Measurements from ENCODE around the gene NELL1. TPM values are rescaled to one million over a fixed set of nuclear protein-coding genes. Genes with fewer than 3 reads are reported as not detected.

The NELL1 gene
- total and polyA plus RNA-seq, 2 experiments from 2014 or later: 1.6 TPM; not detected in 1

DNA sequence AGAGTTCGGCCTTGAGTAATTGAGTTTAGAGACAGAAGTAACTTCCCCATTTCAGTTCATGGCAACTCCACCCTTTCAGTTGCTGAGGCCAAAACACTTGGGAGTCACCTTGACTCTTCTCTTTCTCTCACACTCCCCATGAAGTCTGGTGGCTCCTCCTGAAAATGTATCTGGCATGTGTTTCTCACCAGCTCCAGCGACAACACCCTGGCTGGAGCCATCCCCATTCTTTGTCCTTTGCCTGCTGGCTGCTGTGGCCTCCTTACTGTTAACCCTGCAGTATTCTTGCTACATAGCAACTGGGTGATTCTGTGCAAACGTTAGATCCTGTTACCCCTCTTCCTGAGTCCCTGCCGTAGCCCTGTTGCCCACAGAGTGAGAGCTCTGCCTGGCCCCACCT, 46.1 kb upstream of the NELL1 start:
- H3F3A ChIP-seq (replicated peaks; ENCODE audit: low read depth): 0 out of 2 replicates have a peak, but pooled peaks cover 6% of the 10 kb centered on the region
- TF ChIP-seq NANOG (IDR thresholded peaks at IDR 0.05; ENCODE audit: borderline replicate concordance) (no peak), ZNF331 (CRISPR knock-in tag; IDR thresholded peaks at IDR 0.05; ENCODE audit: low read depth) (no peak), CREB1 (CRISPR knock-in tag; IDR thresholded peaks at IDR 0.05; ENCODE audit: low read depth) (no peak), EZH2 (IDR thresholded peaks at IDR 0.05; ENCODE audit: low read depth, unreplicated experiment) (no peak)
- TF ChIP-seq, protein P1, sequence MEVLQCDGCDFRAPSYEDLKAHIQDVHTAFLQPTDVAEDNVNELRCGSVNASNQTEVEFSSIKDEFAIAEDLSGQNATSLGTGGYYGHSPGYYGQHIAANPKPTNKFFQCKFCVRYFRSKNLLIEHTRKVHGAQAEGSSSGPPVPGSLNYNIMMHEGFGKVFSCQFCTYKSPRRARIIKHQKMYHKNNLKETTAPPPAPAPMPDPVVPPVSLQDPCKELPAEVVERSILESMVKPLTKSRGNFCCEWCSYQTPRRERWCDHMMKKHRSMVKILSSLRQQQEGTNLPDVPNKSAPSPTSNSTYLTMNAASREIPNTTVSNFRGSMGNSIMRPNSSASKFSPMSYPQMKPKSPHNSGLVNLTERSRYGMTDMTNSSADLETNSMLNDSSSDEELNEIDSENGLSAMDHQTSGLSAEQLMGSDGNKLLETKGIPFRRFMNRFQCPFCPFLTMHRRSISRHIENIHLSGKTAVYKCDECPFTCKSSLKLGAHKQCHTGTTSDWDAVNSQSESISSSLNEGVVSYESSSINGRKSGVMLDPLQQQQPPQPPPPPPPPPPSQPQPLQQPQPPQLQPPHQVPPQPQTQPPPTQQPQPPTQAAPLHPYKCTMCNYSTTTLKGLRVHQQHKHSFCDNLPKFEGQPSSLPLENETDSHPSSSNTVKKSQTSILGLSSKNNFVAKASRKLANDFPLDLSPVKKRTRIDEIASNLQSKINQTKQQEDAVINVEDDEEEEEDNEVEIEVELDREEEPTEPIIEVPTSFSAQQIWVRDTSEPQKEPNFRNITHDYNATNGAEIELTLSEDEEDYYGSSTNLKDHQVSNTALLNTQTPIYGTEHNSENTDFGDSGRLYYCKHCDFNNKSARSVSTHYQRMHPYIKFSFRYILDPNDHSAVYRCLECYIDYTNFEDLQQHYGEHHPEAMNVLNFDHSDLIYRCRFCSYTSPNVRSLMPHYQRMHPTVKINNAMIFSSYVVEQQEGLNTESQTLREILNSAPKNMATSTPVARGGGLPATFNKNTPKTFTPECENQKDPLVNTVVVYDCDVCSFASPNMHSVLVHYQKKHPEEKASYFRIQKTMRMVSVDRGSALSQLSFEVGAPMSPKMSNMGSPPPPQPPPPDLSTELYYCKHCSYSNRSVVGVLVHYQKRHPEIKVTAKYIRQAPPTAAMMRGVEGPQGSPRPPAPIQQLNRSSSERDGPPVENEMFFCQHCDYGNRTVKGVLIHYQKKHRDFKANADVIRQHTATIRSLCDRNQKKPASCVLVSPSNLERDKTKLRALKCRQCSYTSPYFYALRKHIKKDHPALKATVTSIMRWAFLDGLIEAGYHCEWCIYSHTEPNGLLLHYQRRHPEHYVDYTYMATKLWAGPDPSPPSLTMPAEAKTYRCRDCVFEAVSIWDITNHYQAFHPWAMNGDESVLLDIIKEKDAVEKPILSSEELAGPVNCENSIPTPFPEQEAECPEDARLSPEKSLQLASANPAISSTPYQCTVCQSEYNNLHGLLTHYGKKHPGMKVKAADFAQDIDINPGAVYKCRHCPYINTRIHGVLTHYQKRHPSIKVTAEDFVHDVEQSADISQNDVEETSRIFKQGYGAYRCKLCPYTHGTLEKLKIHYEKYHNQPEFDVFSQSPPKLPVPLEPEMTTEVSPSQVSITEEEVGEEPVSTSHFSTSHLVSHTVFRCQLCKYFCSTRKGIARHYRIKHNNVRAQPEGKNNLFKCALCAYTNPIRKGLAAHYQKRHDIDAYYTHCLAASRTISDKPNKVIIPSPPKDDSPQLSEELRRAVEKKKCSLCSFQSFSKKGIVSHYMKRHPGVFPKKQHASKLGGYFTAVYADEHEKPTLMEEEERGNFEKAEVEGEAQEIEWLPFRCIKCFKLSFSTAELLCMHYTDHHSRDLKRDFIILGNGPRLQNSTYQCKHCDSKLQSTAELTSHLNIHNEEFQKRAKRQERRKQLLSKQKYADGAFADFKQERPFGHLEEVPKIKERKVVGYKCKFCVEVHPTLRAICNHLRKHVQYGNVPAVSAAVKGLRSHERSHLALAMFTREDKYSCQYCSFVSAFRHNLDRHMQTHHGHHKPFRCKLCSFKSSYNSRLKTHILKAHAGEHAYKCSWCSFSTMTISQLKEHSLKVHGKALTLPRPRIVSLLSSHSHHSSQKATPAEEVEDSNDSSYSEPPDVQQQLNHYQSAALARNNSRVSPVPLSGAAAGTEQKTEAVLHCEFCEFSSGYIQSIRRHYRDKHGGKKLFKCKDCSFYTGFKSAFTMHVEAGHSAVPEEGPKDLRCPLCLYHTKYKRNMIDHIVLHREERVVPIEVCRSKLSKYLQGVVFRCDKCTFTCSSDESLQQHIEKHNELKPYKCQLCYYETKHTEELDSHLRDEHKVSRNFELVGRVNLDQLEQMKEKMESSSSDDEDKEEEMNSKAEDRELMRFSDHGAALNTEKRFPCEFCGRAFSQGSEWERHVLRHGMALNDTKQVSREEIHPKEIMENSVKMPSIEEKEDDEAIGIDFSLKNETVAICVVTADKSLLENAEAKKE (CRISPR knock-in tag; IDR thresholded peaks at IDR 0.05): no peak
- TF ChIP-seq, protein P2, sequence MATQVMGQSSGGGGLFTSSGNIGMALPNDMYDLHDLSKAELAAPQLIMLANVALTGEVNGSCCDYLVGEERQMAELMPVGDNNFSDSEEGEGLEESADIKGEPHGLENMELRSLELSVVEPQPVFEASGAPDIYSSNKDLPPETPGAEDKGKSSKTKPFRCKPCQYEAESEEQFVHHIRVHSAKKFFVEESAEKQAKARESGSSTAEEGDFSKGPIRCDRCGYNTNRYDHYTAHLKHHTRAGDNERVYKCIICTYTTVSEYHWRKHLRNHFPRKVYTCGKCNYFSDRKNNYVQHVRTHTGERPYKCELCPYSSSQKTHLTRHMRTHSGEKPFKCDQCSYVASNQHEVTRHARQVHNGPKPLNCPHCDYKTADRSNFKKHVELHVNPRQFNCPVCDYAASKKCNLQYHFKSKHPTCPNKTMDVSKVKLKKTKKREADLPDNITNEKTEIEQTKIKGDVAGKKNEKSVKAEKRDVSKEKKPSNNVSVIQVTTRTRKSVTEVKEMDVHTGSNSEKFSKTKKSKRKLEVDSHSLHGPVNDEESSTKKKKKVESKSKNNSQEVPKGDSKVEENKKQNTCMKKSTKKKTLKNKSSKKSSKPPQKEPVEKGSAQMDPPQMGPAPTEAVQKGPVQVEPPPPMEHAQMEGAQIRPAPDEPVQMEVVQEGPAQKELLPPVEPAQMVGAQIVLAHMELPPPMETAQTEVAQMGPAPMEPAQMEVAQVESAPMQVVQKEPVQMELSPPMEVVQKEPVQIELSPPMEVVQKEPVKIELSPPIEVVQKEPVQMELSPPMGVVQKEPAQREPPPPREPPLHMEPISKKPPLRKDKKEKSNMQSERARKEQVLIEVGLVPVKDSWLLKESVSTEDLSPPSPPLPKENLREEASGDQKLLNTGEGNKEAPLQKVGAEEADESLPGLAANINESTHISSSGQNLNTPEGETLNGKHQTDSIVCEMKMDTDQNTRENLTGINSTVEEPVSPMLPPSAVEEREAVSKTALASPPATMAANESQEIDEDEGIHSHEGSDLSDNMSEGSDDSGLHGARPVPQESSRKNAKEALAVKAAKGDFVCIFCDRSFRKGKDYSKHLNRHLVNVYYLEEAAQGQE (IDR thresholded peaks at IDR 0.05; ENCODE audit: unreplicated experiment): no peak
- TF ChIP-seq, protein P3, sequence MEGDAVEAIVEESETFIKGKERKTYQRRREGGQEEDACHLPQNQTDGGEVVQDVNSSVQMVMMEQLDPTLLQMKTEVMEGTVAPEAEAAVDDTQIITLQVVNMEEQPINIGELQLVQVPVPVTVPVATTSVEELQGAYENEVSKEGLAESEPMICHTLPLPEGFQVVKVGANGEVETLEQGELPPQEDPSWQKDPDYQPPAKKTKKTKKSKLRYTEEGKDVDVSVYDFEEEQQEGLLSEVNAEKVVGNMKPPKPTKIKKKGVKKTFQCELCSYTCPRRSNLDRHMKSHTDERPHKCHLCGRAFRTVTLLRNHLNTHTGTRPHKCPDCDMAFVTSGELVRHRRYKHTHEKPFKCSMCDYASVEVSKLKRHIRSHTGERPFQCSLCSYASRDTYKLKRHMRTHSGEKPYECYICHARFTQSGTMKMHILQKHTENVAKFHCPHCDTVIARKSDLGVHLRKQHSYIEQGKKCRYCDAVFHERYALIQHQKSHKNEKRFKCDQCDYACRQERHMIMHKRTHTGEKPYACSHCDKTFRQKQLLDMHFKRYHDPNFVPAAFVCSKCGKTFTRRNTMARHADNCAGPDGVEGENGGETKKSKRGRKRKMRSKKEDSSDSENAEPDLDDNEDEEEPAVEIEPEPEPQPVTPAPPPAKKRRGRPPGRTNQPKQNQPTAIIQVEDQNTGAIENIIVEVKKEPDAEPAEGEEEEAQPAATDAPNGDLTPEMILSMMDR (conservative IDR thresholded peaks at IDR 0.05; ENCODE audit: low read depth in 2 of 2): no peak
- no peak for ATAC-seq
- H3K27ac Mint-ChIP-seq: no peak overlapping the region
- H3K4me1 Mint-ChIP-seq: peaks cover 36% of the 10 kb centered on the region
- H3K79me2 ChIP-seq (replicated peaks; ENCODE audit: insufficient read depth): no peaks in the 10 kb centered on the region
- no peaks in the 10 kb centered on the region for H3K36me3 Mint-ChIP-seq (ENCODE audit: low read depth)
- H3K9me3 Mint-ChIP-seq: no peaks in the 10 kb centered on the region; the same call in 2 of the 3 replicates
- H3K27me3 ChIP-seq (ENCODE audit: insufficient read depth): no peaks in the 10 kb centered on the region
- H2AFZ ChIP-seq: no peak overlapping the region
- no peaks in the 10 kb centered on the region for H3K36me3 ChIP-seq (ENCODE audit: insufficient read depth)
- no peak overlapping the region for H3K4me3 Mint-ChIP-seq
- peaks cover under 1% of the 10 kb centered on the region for H3K27me3 Mint-ChIP-seq (ENCODE audit: insufficient read depth, low read depth, poor library complexity)
- H3K4me1 ChIP-seq (ENCODE audit: insufficient read depth): peaks cover 18% of the 10 kb centered on the region
- 0 out of 2 replicates have a peak, but pooled peaks cover 3% of the 10 kb centered on the region for H3K9me2 ChIP-seq (ENCODE audit: insufficient read depth)
- H3K4me3 ChIP-seq: no peak overlapping the region
- DNase-seq (ENCODE audit: low spot score): no peak
- H3K27ac ChIP-seq (ENCODE audit: low read depth): no peak overlapping the region
- H4K20me1 ChIP-seq (replicated peaks; ENCODE audit: insufficient read depth): no peaks in the 10 kb centered on the region
- H3K4me2 ChIP-seq: no peak overlapping the region

Measured in GM23338 (cell line).